Loucy (cell line): Measurements from ENCODE around the gene DNAJB4.
"Not testable (repeated sequence)": the region's sequence is repeated elsewhere in the genome, so short reads cannot be mapped to it uniquely, and the experiment has no call there.

Source experiments
- H2AFZ ChIP-seq: fragments of 200-600 bp; sonication (generic); 2 replicates; pipeline ENCODE4 v1.6.0; 2016; ENCODE audit warnings: antibody characterized with exemption, mild to moderate bottlenecking, low read length, moderate library complexity
- H3F3A ChIP-seq: fragments of 200-600 bp; 2 replicates; pipeline ENCODE4 v1.6.0; 2016; ENCODE audit warnings: antibody characterized with exemption, low read depth, mild to moderate bottlenecking
- H3K27me3 ChIP-seq: fragments of 200-600 bp; sonication (generic); 2 replicates; pipeline ENCODE4 v1.6.1; 2014; ENCODE audit warnings: low read length, mild to moderate bottlenecking; ENCODE audit not compliant: insufficient read depth, poor library complexity, severe bottlenecking
- H3K36me3 ChIP-seq: fragments of 200-600 bp; sonication (generic); 2 replicates; pipeline ENCODE4 v1.6.1; 2016; ENCODE audit warnings: low read length; ENCODE audit not compliant: insufficient read depth
- H3K4me1 ChIP-seq: fragments of 200-600 bp; sonication (generic); 2 replicates; pipeline ENCODE4 v1.5.1; 2014; ENCODE audit warnings: low read length, mild to moderate bottlenecking; ENCODE audit not compliant: insufficient read depth, poor library complexity, severe bottlenecking
- H3K4me2 ChIP-seq: fragments of 200-600 bp; sonication (generic); 2 replicates; pipeline ENCODE4 v1.6.0; 2014; ENCODE audit warnings: antibody characterized with exemption, low read length, low read depth, mild to moderate bottlenecking; ENCODE audit not compliant: poor library complexity, severe bottlenecking
- H3K4me3 ChIP-seq: fragments of 200-600 bp; sonication (generic); 2 replicates; pipeline ENCODE4 v1.5.1; 2014; ENCODE audit warnings: low read length, mild to moderate bottlenecking, mixed read lengths; ENCODE audit not compliant: poor library complexity, severe bottlenecking
- H3K79me2 ChIP-seq: fragments of 200-600 bp; sonication (generic); 2 replicates; pipeline ENCODE4 v1.6.1; 2014; ENCODE audit warnings: low read length; ENCODE audit not compliant: insufficient read depth
- H3K9ac ChIP-seq: fragments of 200-600 bp; sonication (generic); 2 replicates; pipeline ENCODE4 v1.6.0; 2014; ENCODE audit warnings: mild to moderate bottlenecking, low read depth, low read length, moderate library complexity; ENCODE audit not compliant: poor library complexity, severe bottlenecking
- H3K9me2 ChIP-seq: fragments of 200-600 bp; sonication (generic); replicated peaks from 2 replicates; pipeline ENCODE4 v1.6.1; 2016; ENCODE audit warnings: low read depth, low read length, mixed read lengths
- H3K9me3 ChIP-seq: fragments of 200-600 bp; sonication (generic); 2 replicates; pipeline ENCODE4 v1.6.1; 2014; ENCODE audit warnings: mild to moderate bottlenecking, antibody characterized with exemption, low read length, low read depth; ENCODE audit not compliant: insufficient read depth
- H4K20me1 ChIP-seq: fragments of 200-600 bp; sonication (generic); 2 replicates; pipeline ENCODE4 v1.6.0; 2014; ENCODE audit warnings: antibody characterized with exemption, low read length, mild to moderate bottlenecking; ENCODE audit not compliant: insufficient read depth, poor library complexity, severe bottlenecking
- CTCF ChIP-seq: fragments of 200-600 bp; sonication (generic); conservative IDR thresholded peaks from 2 replicates; pipeline ENCODE4 v1.5.1; 2014; ENCODE audit warnings: mild to moderate bottlenecking, antibody characterized with exemption, low read length
- EZH2phosphoT487 ChIP-seq: fragments of 200-600 bp; IDR thresholded peaks from 2 replicates; pipeline ENCODE4 v1.6.1; 2018; ENCODE audit warnings: antibody characterized with exemption, mild to moderate bottlenecking, moderate library complexity, borderline replicate concordance

The DNAJB4 gene

GRCh38 chr1:78015148-78015547 lies 10.4 kb downstream of the DNAJB4 start:
- peaks cover 11% of the 10 kb centered on the region for H3K4me1 ChIP-seq
- no peaks in the 10 kb centered on the region for H3F3A ChIP-seq
- 0 out of 2 replicates have a peak, but pooled peaks cover 3% of the 10 kb centered on the region for H3K79me2 ChIP-seq
- H3K9me2 ChIP-seq, result no peaks in the 10 kb centered on the region
- H3K27me3 ChIP-seq, result no peaks in the 10 kb centered on the region
- no peak overlapping the region for H3K4me2 ChIP-seq
- no peak overlapping the region for H3K4me3 ChIP-seq
- no peaks in the 10 kb centered on the region for H4K20me1 ChIP-seq
- TF ChIP-seq EZH2phosphoT487 (no peak), CTCF (no peak)
- H2AFZ ChIP-seq, result no peak overlapping the region
- no peaks in the 10 kb centered on the region for H3K36me3 ChIP-seq
- H3K9me3 ChIP-seq, result no peaks in the 10 kb centered on the region
- no peak overlapping the region for H3K9ac ChIP-seq

GRCh38 chr1:78019024-78019423 lies 14.3 kb downstream of the DNAJB4 start:
- no peak overlapping the region for H2AFZ ChIP-seq
- H3K36me3 ChIP-seq, result no peaks in the 10 kb centered on the region
- no peaks in the 10 kb centered on the region for H3K79me2 ChIP-seq

GRCh38 chr1:78021134-78021533 lies 16.4 kb downstream of the DNAJB4 start:
- not testable (repeated sequence) for H3F3A ChIP-seq, H3K4me2 ChIP-seq, H4K20me1 ChIP-seq, H3K4me1 ChIP-seq, H3K9ac ChIP-seq, H3K9me3 ChIP-seq, H3K9me2 ChIP-seq, H3K27me3 ChIP-seq, H3K36me3 ChIP-seq, H3K4me3 ChIP-seq, H2AFZ ChIP-seq, H3K79me2 ChIP-seq

More at GRCh38 chr1:78019024-78019423, 14.3 kb downstream of the DNAJB4 start:
- Histone ChIP-seq H3K4me3 (no peak overlapping the region), H3K27me3 (no peaks in the 10 kb centered on the region), H4K20me1 (no peaks in the 10 kb centered on the region), H3K9me2 (no peaks in the 10 kb centered on the region), H3K4me1 (no peaks in the 10 kb centered on the region), H3F3A (no peaks in the 10 kb centered on the region), H3K9ac (no peak overlapping the region), H3K9me3 (no peaks in the 10 kb centered on the region), H3K4me2 (no peak overlapping the region)
- TF ChIP-seq EZH2phosphoT487 (no peak), CTCF (no peak)

GRCh38 chr1:78029793-78030192 lies 25.1 kb downstream of the DNAJB4 start:
- Histone ChIP-seq H3K27me3 (no peaks in the 10 kb centered on the region), H3K36me3 (no peaks in the 10 kb centered on the region), H3K4me3 (no peak overlapping the region), H3K9me3 (no peaks in the 10 kb centered on the region), H3K4me1 (no peaks in the 10 kb centered on the region), H3K4me2 (no peak overlapping the region), H2AFZ (no peak overlapping the region), H3F3A (no peaks in the 10 kb centered on the region), H4K20me1 (no peaks in the 10 kb centered on the region), H3K9ac (no peak overlapping the region), H3K9me2 (no peaks in the 10 kb centered on the region), H3K79me2 (no peaks in the 10 kb centered on the region)
- TF ChIP-seq CTCF, result no peak
